ENCODE measurements around the gene ZNF90. TPM values are rescaled to one million over a fixed set of nuclear protein-coding genes. Genes with fewer than 3 reads are reported as not detected.
"Not testable (repeated sequence)": the region's sequence is repeated elsewhere in the genome, so short reads cannot be mapped to it uniquely, and the experiment has no call there.

Gene ZNF90
- total RNA-seq, 1 donor: 1.8 TPM

- Histone ChIP-seq H3K4me3 (ENCODE audit: low read length) (no peak overlapping the region), H3K9me3 (ENCODE audit: low read depth, low read length) (no peaks in the 10 kb centered on the region), H3K27me3 (ENCODE audit: insufficient read depth, low read length) (peaks cover 2% of the 10 kb centered on the region), H3K4me1 (ENCODE audit: insufficient read depth, low read length) (peaks cover 5% of the 10 kb centered on the region)
These were observed 4.9 kb upstream of the ZNF90 start for GRCh38 chr19:20072936-20073335.

- Histone ChIP-seq H3K4me1 (ENCODE audit: insufficient read depth, low read length) (peaks cover 16% of the 10 kb centered on the region), H3K4me3 (ENCODE audit: low read length) (peak overlapping the region; percentile 54), H3K9me3 (ENCODE audit: low read depth, low read length) (no peaks in the 10 kb centered on the region)
These were observed 806 bp downstream of the ZNF90 start for GRCh38 chr19:20078581-20079031.

GRCh38 chr19:20079476-20079875 is 1.7 kb downstream of the ZNF90 start:
- Histone ChIP-seq H3K9me3 (ENCODE audit: low read depth, low read length) (no peaks in the 10 kb centered on the region), H3K4me3 (ENCODE audit: low read length) (no peak overlapping the region), H3K27me3 (ENCODE audit: insufficient read depth, low read length) (no peaks in the 10 kb centered on the region), H3K4me1 (ENCODE audit: insufficient read depth, low read length) (peaks cover 16% of the 10 kb centered on the region)

More at GRCh38 chr19:20078581-20079031, 806 bp downstream of the ZNF90 start:
- no peaks in the 10 kb centered on the region for H3K27me3 ChIP-seq (ENCODE audit: insufficient read depth, low read length)

GRCh38 chr19:20080656-20081055 is 2.9 kb downstream of the ZNF90 start:
- Histone ChIP-seq H3K4me3 (ENCODE audit: low read length) (no peak overlapping the region), H3K27me3 (ENCODE audit: insufficient read depth, low read length) (no peaks in the 10 kb centered on the region), H3K9me3 (ENCODE audit: low read depth, low read length) (no peaks in the 10 kb centered on the region), H3K4me1 (ENCODE audit: insufficient read depth, low read length) (peaks cover 16% of the 10 kb centered on the region)

GRCh38 chr19:20082232-20082833 is 4.5 kb downstream of the ZNF90 start:
- not testable (repeated sequence) for H3K27me3 ChIP-seq (ENCODE audit: insufficient read depth, low read length); H3K9me3 ChIP-seq (ENCODE audit: low read depth, low read length); H3K4me3 ChIP-seq (ENCODE audit: low read length)
- H3K4me1 ChIP-seq (ENCODE audit: insufficient read depth, low read length): peaks cover 16% of the 10 kb centered on the region

GRCh38 chr19:20082876-20083275 is 5.1 kb downstream of the ZNF90 start:
- H3K9me3 ChIP-seq (ENCODE audit: low read depth, low read length); H3K27me3 ChIP-seq (ENCODE audit: insufficient read depth, low read length); H3K4me3 ChIP-seq (ENCODE audit: low read length): not testable (repeated sequence)
- H3K4me1 ChIP-seq (ENCODE audit: insufficient read depth, low read length): peaks cover 12% of the 10 kb centered on the region

- Histone ChIP-seq H3K27me3 (ENCODE audit: insufficient read depth, low read length) (no peaks in the 10 kb centered on the region), H3K4me3 (ENCODE audit: low read length) (no peak overlapping the region), H3K9me3 (ENCODE audit: low read depth, low read length) (peaks cover 50% of the 10 kb centered on the region), H3K4me1 (ENCODE audit: insufficient read depth, low read length) (no peaks in the 10 kb centered on the region)
These were observed 24.3 kb downstream of the ZNF90 start for GRCh38 chr19:20102097-20102496.

GRCh38 chr19:20103091-20103740 is 25.4 kb downstream of the ZNF90 start:
- Histone ChIP-seq H3K4me3 (ENCODE audit: low read length) (no peak overlapping the region), H3K9me3 (ENCODE audit: low read depth, low read length) (peaks cover 45% of the 10 kb centered on the region), H3K27me3 (ENCODE audit: insufficient read depth, low read length) (no peaks in the 10 kb centered on the region), H3K4me1 (ENCODE audit: insufficient read depth, low read length) (no peaks in the 10 kb centered on the region)

GRCh38 chr19:20107301-20107700 is 29.5 kb downstream of the ZNF90 start:
- Histone ChIP-seq H3K27me3 (ENCODE audit: insufficient read depth, low read length) (no peaks in the 10 kb centered on the region), H3K4me1 (ENCODE audit: insufficient read depth, low read length) (no peaks in the 10 kb centered on the region), H3K9me3 (ENCODE audit: low read depth, low read length) (peaks cover 42% of the 10 kb centered on the region), H3K4me3 (ENCODE audit: low read length) (no peak overlapping the region)

- H3K4me1 ChIP-seq (ENCODE audit: insufficient read depth, low read length); H3K4me3 ChIP-seq (ENCODE audit: low read length); H3K27me3 ChIP-seq (ENCODE audit: insufficient read depth, low read length): not testable (repeated sequence)
- H3K9me3 ChIP-seq (ENCODE audit: low read depth, low read length): peaks cover 84% of the 10 kb centered on the region
These were observed 40.5 kb downstream of the ZNF90 start for GRCh38 chr19:20118064-20118839.

- peaks cover 70% of the 10 kb centered on the region for H3K9me3 ChIP-seq (ENCODE audit: low read depth, low read length)
- H3K4me1 ChIP-seq (ENCODE audit: insufficient read depth, low read length): no peaks in the 10 kb centered on the region
- no peak overlapping the region for H3K4me3 ChIP-seq (ENCODE audit: low read length)
- no peaks in the 10 kb centered on the region for H3K27me3 ChIP-seq (ENCODE audit: insufficient read depth, low read length)
These were observed 47.1 kb downstream of the ZNF90 start for GRCh38 chr19:20124879-20125278.

- not testable (repeated sequence) for H3K4me3 ChIP-seq (ENCODE audit: low read length); H3K4me1 ChIP-seq (ENCODE audit: insufficient read depth, low read length); H3K27me3 ChIP-seq (ENCODE audit: insufficient read depth, low read length)
- peaks cover 28% of the 10 kb centered on the region for H3K9me3 ChIP-seq (ENCODE audit: low read depth, low read length)
These were observed 55.1 kb downstream of the ZNF90 start for GRCh38 chr19:20132933-20133332.

- H3K9me3 ChIP-seq (ENCODE audit: low read depth, low read length): peaks cover 12% of the 10 kb centered on the region
- H3K4me3 ChIP-seq (ENCODE audit: low read length); H3K27me3 ChIP-seq (ENCODE audit: insufficient read depth, low read length); H3K4me1 ChIP-seq (ENCODE audit: insufficient read depth, low read length): not testable (repeated sequence)
These were observed 59.9 kb downstream of the ZNF90 start for GRCh38 chr19:20137714-20138113.

- Histone ChIP-seq H3K4me3 (ENCODE audit: low read length) (no peak overlapping the region), H3K9me3 (ENCODE audit: low read depth, low read length) (no peaks in the 10 kb centered on the region), H3K4me1 (ENCODE audit: insufficient read depth, low read length) (no peaks in the 10 kb centered on the region), H3K27me3 (ENCODE audit: insufficient read depth, low read length) (no peaks in the 10 kb centered on the region)
These were observed 73.9 kb downstream of the ZNF90 start for GRCh38 chr19:20151617-20152145.

- H3K9me3 ChIP-seq (ENCODE audit: low read depth, low read length); H3K4me3 ChIP-seq (ENCODE audit: low read length); H3K27me3 ChIP-seq (ENCODE audit: insufficient read depth, low read length); H3K4me1 ChIP-seq (ENCODE audit: insufficient read depth, low read length): not testable (repeated sequence)
These were observed 74.7 kb downstream of the ZNF90 start for GRCh38 chr19:20152506-20152905.
